HCT116 (cell line): ENCODE results near the gene WDR5. TPM values are rescaled to one million over a fixed set of nuclear protein-coding genes. Genes with fewer than 3 reads are reported as not detected.

Experiments used
- ATAC-seq: fragments of 200-7000 bp; cut with Tn5 transposase; 2 replicates; pipeline ENCODE4 v1.9.1; 2020; ENCODE audit warnings: mild to moderate bottlenecking, moderate library complexity
- Bru-seq: library from RNA; stranded (reverse); fragments of 400-500 nt; gene quantifications from one replicate; lab custom pipeline; 2021; lab: Mats Ljungman, UMichigan
- BruChase-seq, 2 experiments: library from RNA; stranded (reverse); fragments of 400-500 nt; gene quantifications; one replicate each; lab custom pipeline; 2021; lab: Mats Ljungman, UMichigan
- BruUV-seq: library from RNA; stranded (reverse); fragments of 400-500 nt; replicated peaks from 2 replicates; lab custom pipeline; 2021; lab: Mats Ljungman, UMichigan
- CTCF ChIA-PET: fragments of 300-600 bp; sonication (Branson Sonifier 250); formaldehyde crosslinking; loops from one replicate; lab custom pipeline; 2021; ENCODE audit warnings: antibody characterized with exemption; lab: Charles Lee
- POLR2A ChIA-PET: fragments of 300-600, 350-600 bp; sonication (Branson Sonifier 250); formaldehyde crosslinking; loops from one replicate; lab custom pipeline; 2021; ENCODE audit warnings: antibody characterized with exemption; lab: Charles Lee
- RAD21 ChIA-PET, 2 experiments: fragments of 300-600 bp; sonication (Branson Sonifier 250); formaldehyde crosslinking; loops; one replicate each; lab custom pipeline; 2023; ENCODE audit warnings: low total read pairs in 2 of 2; ENCODE audit not compliant: uncharacterized antibody in 2 of 2, unreplicated experiment in 2 of 2, low non-redundant PET in 1 of 2; lab: Charles Lee
- DNase-seq: peaks from one replicate; pipeline ENCODE4 v3.0.0-alpha.2; 2010; ENCODE audit warnings: low read depth, low spot score
- H2AFZ ChIP-seq: fragments of 200-600 bp; shearing (Covaris generic), sonication (generic); 2 replicates; pipeline ENCODE4 v1.6.1; 2017; ENCODE audit warnings: low read depth, mixed run types, mixed read lengths, antibody characterized with exemption, low read length; ENCODE audit not compliant: poor library complexity, severe bottlenecking
- H3K27ac ChIP-seq: 2 replicates; pipeline ENCODE4 v1.5.1; 2012; ENCODE audit warnings: low read depth, low read length
- H3K27me3 ChIP-seq: fragments of 200-600 bp; sonication (generic); 2 replicates; pipeline ENCODE4 v1.6.1; 2016; ENCODE audit warnings: mixed run types, low read length, mixed read lengths; ENCODE audit not compliant: insufficient read depth
- H3K36me3 ChIP-seq, 2 experiments: fragments of 200-500 bp in 1 of 2; fragments of 200-600 bp in 1 of 2; sonication (Bioruptor generic) in 1 of 2; sonication (generic) in 1 of 2; 2 replicates each; pipeline versions ENCODE4 v1.5.1 to v1.6.1; 2014 to 2016; ENCODE audit warnings: low read length in 2 of 2, inconsistent platforms in 1 of 2, mixed read lengths in 1 of 2, mixed run types in 1 of 2; ENCODE audit not compliant: insufficient read depth in 2 of 2, control insufficient read depth in 1 of 2
- H3K4me1 ChIP-seq, 2 experiments: fragments of 200-600 bp in 1 of 2; sonication (generic) in 1 of 2; 2 replicates each; pipeline versions ENCODE4 v1.5.1 to v1.6.1; 2012 to 2017; ENCODE audit warnings: low read length in 2 of 2, inconsistent platforms in 1 of 2, mild to moderate bottlenecking in 1 of 2, mixed read lengths in 1 of 2, mixed run types in 1 of 2, moderate library complexity in 1 of 2; ENCODE audit not compliant: insufficient read depth in 2 of 2, control insufficient read depth in 1 of 2
- H3K4me2 ChIP-seq: fragments of 200-600 bp; sonication (generic); 2 replicates; pipeline ENCODE4 v1.6.1; 2017; ENCODE audit warnings: mixed run types, low read length, mixed read lengths
- H3K4me3 ChIP-seq, 2 experiments: fragments of 200-600 bp in 1 of 2; sonication (generic) in 1 of 2; replicated peaks in 1 of 2; 2 replicates each; pipeline ENCODE4 v1.5.1; 2011 to 2016; ENCODE audit warnings: low read length in 2 of 2, control low read depth in 1 of 2, low read depth in 1 of 2, mild to moderate bottlenecking in 1 of 2, mixed read lengths in 1 of 2, mixed run types in 1 of 2
- H3K79me2 ChIP-seq: fragments of 200-600 bp; sonication (generic); 2 replicates; pipeline ENCODE4 v1.6.1; 2017; ENCODE audit warnings: mild to moderate bottlenecking, mixed run types, low read length, moderate library complexity, mixed read lengths; ENCODE audit not compliant: insufficient read depth
- H3K9ac ChIP-seq: fragments of 200-600 bp; sonication (generic); 2 replicates; pipeline ENCODE4 v1.6.1; 2016; ENCODE audit warnings: low read length, mixed read lengths
- H3K9me2 ChIP-seq: fragments of 200-600 bp; sonication (generic), shearing (Covaris generic); 2 replicates; pipeline ENCODE4 v1.6.1; 2017; ENCODE audit warnings: mixed run types, mild to moderate bottlenecking, moderate library complexity; ENCODE audit not compliant: insufficient read depth
- H3K9me3 ChIP-seq, 2 experiments: fragments of 200-500 bp in 1 of 2; fragments of 200-600 bp in 1 of 2; sonication (Bioruptor generic) in 1 of 2; sonication (generic) in 1 of 2; 2 replicates each; pipeline ENCODE4 v1.6.1; 2014 to 2017; ENCODE audit warnings: low read length in 2 of 2, mixed read lengths in 2 of 2, inconsistent platforms in 1 of 2, low read depth in 1 of 2, mild to moderate bottlenecking in 1 of 2, mixed run types in 1 of 2, moderate library complexity in 1 of 2; ENCODE audit not compliant: control insufficient read depth in 1 of 2, insufficient read depth in 1 of 2
- H4K20me1 ChIP-seq: fragments of 200-600 bp; sonication (generic), shearing (Covaris generic); 2 replicates; pipeline ENCODE4 v1.6.1; 2017; ENCODE audit warnings: mixed run types, mild to moderate bottlenecking, moderate library complexity; ENCODE audit not compliant: insufficient read depth
- CBX3 ChIP-seq: IDR thresholded peaks from 2 replicates; pipeline ENCODE4 v1.6.1; 2012; ENCODE audit warnings: low read depth
- CTCF ChIP-seq, 3 experiments: fragments of 200-600 bp in 1 of 3; sonication (generic) in 1 of 3; IDR thresholded peaks in 2 of 3; conservative IDR thresholded peaks in 1 of 3; 2 replicates each; pipeline ENCODE4 v1.5.1; 2012 to 2017; ENCODE audit warnings: low read depth in 2 of 3, low read length in 2 of 3, antibody characterized with exemption in 1 of 3, borderline replicate concordance in 1 of 3, control low read depth in 1 of 3, mild to moderate bottlenecking in 1 of 3, mixed read lengths in 1 of 3, mixed run types in 1 of 3, moderate library complexity in 1 of 3; ENCODE audit not compliant: insufficient read depth in 1 of 3
- FOSL1 ChIP-seq: IDR thresholded peaks from 2 replicates; pipeline ENCODE4 v1.6.1; 2012; ENCODE audit warnings: low read depth
- JUND ChIP-seq: IDR thresholded peaks from 2 replicates; pipeline ENCODE4 v1.6.1; 2012
- MAX ChIP-seq: IDR thresholded peaks from 2 replicates; pipeline ENCODE4 v1.6.1; 2012
- POLR2AphosphoS5 ChIP-seq: IDR thresholded peaks from 2 replicates; pipeline ENCODE4 v1.6.1; 2011; ENCODE audit warnings: mild to moderate bottlenecking, low read depth, low read length, moderate library complexity
- RAD21 ChIP-seq: IDR thresholded peaks from 2 replicates; pipeline ENCODE4 v1.6.1; 2012; ENCODE audit warnings: low read depth, mild to moderate bottlenecking
- SIN3A ChIP-seq: IDR thresholded peaks from 2 replicates; pipeline ENCODE4 v1.6.1; 2012; ENCODE audit warnings: low read depth
- SP1 ChIP-seq: IDR thresholded peaks from 2 replicates; pipeline ENCODE4 v1.6.1; 2012; ENCODE audit warnings: low read depth
- ZBTB33 ChIP-seq: IDR thresholded peaks from 2 replicates; pipeline ENCODE4 v1.6.1; 2011; ENCODE audit warnings: mild to moderate bottlenecking, low read length, moderate library complexity; ENCODE audit not compliant: insufficient replicate concordance; ENCODE audit errors: extremely low read depth
- ZFX ChIP-seq: fragments of 450-650 bp; IDR thresholded peaks from 2 replicates; pipeline ENCODE4 v1.6.1; 2017
- ZNF274 ChIP-seq: fragments of 200-500 bp; sonication (Bioruptor generic); IDR thresholded peaks from 2 replicates; pipeline ENCODE4 v1.6.1; 2014; ENCODE audit warnings: mild to moderate bottlenecking, low read depth, low read length, inconsistent platforms
- intact Hi-C: fragments of 100-400 bp; cut with micrococcal nuclease; formaldehyde crosslinking; loops from 2 replicates; pipeline ENCODE4 v1.10.0; 2022
- long read RNA-seq: library from polyadenylated mRNA; unstranded; transcript quantifications from one replicate; pipeline ENCODE4 v2.0.0, GENCODE V29; 2021; ENCODE audit not compliant: unreplicated experiment
- polyA plus RNA-seq: library from polyadenylated mRNA; unstranded; fragments of >200 nt; gene quantifications from 2 replicates; pipeline ENCODE4 v1.2.1, GENCODE V29; 2012; ENCODE audit warnings: missing spikeins
- total RNA-seq: library from RNA; stranded (reverse); gene quantifications from one replicate; pipeline ENCODE4 v1.2.1, GENCODE V29; 2021; ENCODE audit not compliant: unreplicated experiment

Gene WDR5
- total RNA-seq, result 55.8 TPM
- 31.4 and 36.2 TPM in 2 replicates for polyA plus RNA-seq
- percentile 77 among the genes with signal in this experiment for Bru-seq, nascent RNA
- BruChase-seq, experiment 1, labeled RNA remaining after a 6-hour chase, result percentile 91 among the genes with signal in this experiment
- percentile 91 among the genes with signal in this experiment for BruChase-seq, experiment 2, labeled RNA remaining after a 2-hour chase
- long read RNA-seq, transcript WDR5-201 (14 exons, 3,151 nt), result major isoform, 23 of 75 reads
- long read RNA-seq, partial matches to known transcripts, result 12 of 75 reads
- long read RNA-seq, other reads (novel, unspliced or antisense), result 40 of 75 reads

DNA sequence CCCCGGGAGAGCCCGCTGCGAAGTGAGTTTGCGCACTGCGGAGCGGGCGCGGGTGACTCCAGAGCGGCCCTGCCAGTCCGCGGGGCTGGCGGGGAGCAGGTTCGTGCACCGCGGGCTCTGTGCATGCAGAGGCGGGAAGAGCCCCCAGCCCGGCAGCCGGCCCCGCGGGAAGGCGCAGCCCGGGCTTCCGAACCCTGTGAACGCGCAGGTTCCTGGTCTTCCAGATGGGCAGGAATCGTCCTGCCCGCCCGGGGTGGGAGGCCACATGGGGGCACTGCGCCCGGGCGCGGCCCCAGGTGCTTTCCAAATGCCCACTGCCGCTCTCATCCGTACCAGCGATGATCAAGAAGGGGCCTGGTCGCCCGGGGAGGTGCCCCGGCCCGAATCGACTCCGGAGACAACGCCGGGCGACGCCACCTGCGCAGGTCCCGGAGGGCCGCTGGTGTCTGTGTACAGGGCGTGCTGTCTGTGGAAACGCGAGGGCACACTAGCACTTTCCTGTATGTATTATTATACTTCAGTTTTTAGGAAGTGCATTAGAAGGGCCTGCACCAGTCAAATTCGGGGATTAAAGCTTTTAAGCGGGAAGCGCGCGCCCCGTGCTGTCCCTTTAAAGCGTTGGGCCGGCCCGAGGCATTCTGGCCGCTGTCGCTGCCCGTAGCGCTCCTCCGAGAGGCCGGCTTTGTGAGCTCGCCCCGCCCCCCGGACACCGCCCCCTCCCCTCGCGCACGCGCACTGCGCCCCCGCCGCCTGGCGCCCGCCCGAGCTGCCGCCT, at the start of gene WDR5:
Gene WDR5, plus strand, starts transcription at position 740 of the 775 bp plus-strand sequence. CDS start 3,796 bp downstream, outside the sequence.
- Histone ChIP-seq H3K9me2 (no peaks in the 10 kb centered on the region), H3K9ac (peak within 1 kb of the TSS; percentile 98), H3K4me2 (peak within 1 kb of the TSS; percentile 88), H3K36me3 (peaks cover 9 to 13% of the 10 kb centered on the region in 2 experiments; a peak in 3 of 4 replicates), H3K9me3 (no peaks in the 10 kb centered on the region), H3K79me2 (peaks cover 44% of the 10 kb centered on the region), H4K20me1 (peaks cover 7% of the 10 kb centered on the region; the same call in 1 of the 2 replicates), H2AFZ (peak within 1 kb of the TSS; percentile 78), H3K27ac (peak within 1 kb of the TSS; percentile 90), H3K4me1 (peaks cover 14 to 27% of the 10 kb centered on the region in 2 experiments; a peak in 3 of 4 replicates), H3K4me3 (peak within 1 kb of the TSS; percentile 97 to 99), H3K27me3 (no peaks in the 10 kb centered on the region)
- TF ChIP-seq JUND (no peak), ZNF274 (no peak), POLR2AphosphoS5 (peak; percentile 68), SIN3A (peak; percentile 85), CBX3 (no peak), FOSL1 (no peak), ZFX (peak; percentile 88), RAD21 (no peak), SP1 (peak; percentile 76), CTCF (IDR thresholded peaks at IDR 0.05 in 2 of 3, conservative IDR thresholded peaks at IDR 0.05 in 1 of 3; ENCODE audit: borderline replicate concordance in 1 of 3, insufficient read depth in 1 of 3, low read depth in 2 of 3, low read length in 2 of 3) (peak in 2 of 3 experiments; percentile 9 to 21; a peak in 1 of 6 replicates), ZBTB33 (peak; percentile 64), MAX (peak; percentile 91)
- POLR2A ChIA-PET, result interaction anchor here (0.6 kb wide), 1 partner anchor 12 kb away, joined by 3 read pairs; no protein-coding TSS in a partner anchor
- RAD21 ChIA-PET, result interaction anchor here in 1 of 2 experiments (0.6 kb wide), 1 partner anchor 111 kb away, joined by 3 read pairs; no protein-coding TSS in a partner anchor
- CTCF ChIA-PET, result interaction anchor here (0.9 kb wide), 1 partner anchor 37 kb away, joined by 3 read pairs; no protein-coding TSS in a partner anchor
- peak; percentile 77 for DNase-seq
- TSS peak; percentile 77 for BruUV-seq
- intact Hi-C loops, result no loop called here
- ATAC-seq, result peak; percentile 71
